ENCODE measurements around the gene OR2F1. TPM values are rescaled to one million over a fixed set of nuclear protein-coding genes. Genes with fewer than 3 reads are reported as not detected.

Gene OR2F1
- total RNA-seq, 1 donor from 2014 or later = not detected

GRCh38 chr7:143979998-143980397, 25.4 kb downstream of the OR2F1 start:
- Mint-ChIP-seq H3K9me3 (ENCODE audit: low read depth) (peaks cover 5% of the 10 kb centered on the region), H3K36me3 (ENCODE audit: low read depth) (no peaks in the 10 kb centered on the region), H3K27me3 (ENCODE audit: low read depth) (no peaks in the 10 kb centered on the region), H3K4me1 (ENCODE audit: low read depth) (peaks cover 32% of the 10 kb centered on the region), H3K27ac (ENCODE audit: unreplicated experiment) (peak overlapping the region; percentile 19), H3K4me3 (ENCODE audit: unreplicated experiment) (no peak overlapping the region)
- no peak for DNase-seq (ENCODE audit: low spot score)
- TF ChIP-seq, protein P1, sequence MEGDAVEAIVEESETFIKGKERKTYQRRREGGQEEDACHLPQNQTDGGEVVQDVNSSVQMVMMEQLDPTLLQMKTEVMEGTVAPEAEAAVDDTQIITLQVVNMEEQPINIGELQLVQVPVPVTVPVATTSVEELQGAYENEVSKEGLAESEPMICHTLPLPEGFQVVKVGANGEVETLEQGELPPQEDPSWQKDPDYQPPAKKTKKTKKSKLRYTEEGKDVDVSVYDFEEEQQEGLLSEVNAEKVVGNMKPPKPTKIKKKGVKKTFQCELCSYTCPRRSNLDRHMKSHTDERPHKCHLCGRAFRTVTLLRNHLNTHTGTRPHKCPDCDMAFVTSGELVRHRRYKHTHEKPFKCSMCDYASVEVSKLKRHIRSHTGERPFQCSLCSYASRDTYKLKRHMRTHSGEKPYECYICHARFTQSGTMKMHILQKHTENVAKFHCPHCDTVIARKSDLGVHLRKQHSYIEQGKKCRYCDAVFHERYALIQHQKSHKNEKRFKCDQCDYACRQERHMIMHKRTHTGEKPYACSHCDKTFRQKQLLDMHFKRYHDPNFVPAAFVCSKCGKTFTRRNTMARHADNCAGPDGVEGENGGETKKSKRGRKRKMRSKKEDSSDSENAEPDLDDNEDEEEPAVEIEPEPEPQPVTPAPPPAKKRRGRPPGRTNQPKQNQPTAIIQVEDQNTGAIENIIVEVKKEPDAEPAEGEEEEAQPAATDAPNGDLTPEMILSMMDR (IDR thresholded peaks at IDR 0.05) = no peak

- TF ChIP-seq, protein P1 (IDR thresholded peaks at IDR 0.05) = no peak
- H3K4me3 Mint-ChIP-seq (ENCODE audit: unreplicated experiment) = no peak overlapping the region
- peaks cover 32% of the 10 kb centered on the region for H3K4me1 Mint-ChIP-seq (ENCODE audit: low read depth)
Measured at GRCh38 chr7:143980746-143981510, 26.3 kb downstream of the OR2F1 start.

DNA sequence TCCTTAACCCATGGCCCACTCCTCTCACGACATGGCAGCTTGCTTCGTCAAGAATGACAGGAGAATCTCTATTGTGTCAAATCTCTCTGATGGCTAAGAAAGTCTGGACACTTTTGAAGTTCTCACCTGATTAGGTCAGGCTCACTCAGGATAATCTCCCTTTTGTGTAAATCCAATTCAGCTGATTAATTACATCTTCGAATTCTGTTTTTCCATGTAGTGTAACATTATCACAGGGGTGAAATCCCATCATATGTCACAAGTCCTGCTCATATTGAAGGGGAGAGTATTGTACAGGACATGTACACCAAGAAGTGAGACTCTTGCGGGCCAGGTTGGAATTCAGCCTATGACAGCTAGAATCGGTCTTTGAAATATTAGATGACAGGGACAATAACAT, 29.3 kb downstream of the OR2F1 start:
- Mint-ChIP-seq H3K27me3 (ENCODE audit: low read depth) (no peaks in the 10 kb centered on the region), H3K36me3 (ENCODE audit: low read depth) (no peaks in the 10 kb centered on the region), H3K4me1 (ENCODE audit: low read depth) (peaks cover 42% of the 10 kb centered on the region), H3K9me3 (ENCODE audit: low read depth) (peaks cover 2% of the 10 kb centered on the region), H3K4me3 (ENCODE audit: unreplicated experiment) (no peak overlapping the region), H3K27ac (ENCODE audit: unreplicated experiment) (no peak overlapping the region)
- no peak for DNase-seq (ENCODE audit: low spot score)
- TF ChIP-seq, protein P1 (IDR thresholded peaks at IDR 0.05) = no peak

More at GRCh38 chr7:143980746-143981510, 26.3 kb downstream of the OR2F1 start:
- no peak for DNase-seq (ENCODE audit: low spot score)
- H3K9me3 Mint-ChIP-seq (ENCODE audit: low read depth) = peaks cover 5% of the 10 kb centered on the region
- H3K36me3 Mint-ChIP-seq (ENCODE audit: low read depth) = no peaks in the 10 kb centered on the region
- H3K27ac Mint-ChIP-seq (ENCODE audit: unreplicated experiment) = no peak overlapping the region
- no peaks in the 10 kb centered on the region for H3K27me3 Mint-ChIP-seq (ENCODE audit: low read depth)

DNA sequence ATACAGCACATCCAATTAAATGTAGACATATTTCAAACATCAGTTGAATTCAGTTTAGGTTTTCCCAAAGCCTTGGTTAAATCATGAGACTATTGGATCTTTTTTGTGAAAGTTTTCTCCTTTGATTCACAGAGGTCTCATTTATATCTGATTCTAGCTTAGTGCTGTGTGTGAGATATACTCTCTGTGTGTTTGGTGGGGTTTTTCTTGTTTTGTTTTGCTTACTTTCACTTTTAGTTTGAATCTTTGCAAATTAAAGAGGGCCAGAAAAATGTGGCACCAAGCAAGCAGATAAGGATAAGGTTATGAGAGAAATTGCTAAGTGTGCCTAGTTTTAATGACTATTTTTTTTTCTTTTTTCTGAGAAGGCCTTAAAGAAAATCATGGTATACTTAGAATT, 32.9 kb downstream of the OR2F1 start:
- Mint-ChIP-seq H3K36me3 (ENCODE audit: low read depth) (no peaks in the 10 kb centered on the region), H3K27me3 (ENCODE audit: low read depth) (no peaks in the 10 kb centered on the region), H3K9me3 (ENCODE audit: low read depth) (peaks cover 7% of the 10 kb centered on the region), H3K4me3 (ENCODE audit: unreplicated experiment) (no peak overlapping the region), H3K4me1 (ENCODE audit: low read depth) (peaks cover 35% of the 10 kb centered on the region), H3K27ac (ENCODE audit: unreplicated experiment) (no peak overlapping the region)
- TF ChIP-seq, protein P1 (IDR thresholded peaks at IDR 0.05) = no peak
- DNase-seq (ENCODE audit: low spot score) = no peak

DNA sequence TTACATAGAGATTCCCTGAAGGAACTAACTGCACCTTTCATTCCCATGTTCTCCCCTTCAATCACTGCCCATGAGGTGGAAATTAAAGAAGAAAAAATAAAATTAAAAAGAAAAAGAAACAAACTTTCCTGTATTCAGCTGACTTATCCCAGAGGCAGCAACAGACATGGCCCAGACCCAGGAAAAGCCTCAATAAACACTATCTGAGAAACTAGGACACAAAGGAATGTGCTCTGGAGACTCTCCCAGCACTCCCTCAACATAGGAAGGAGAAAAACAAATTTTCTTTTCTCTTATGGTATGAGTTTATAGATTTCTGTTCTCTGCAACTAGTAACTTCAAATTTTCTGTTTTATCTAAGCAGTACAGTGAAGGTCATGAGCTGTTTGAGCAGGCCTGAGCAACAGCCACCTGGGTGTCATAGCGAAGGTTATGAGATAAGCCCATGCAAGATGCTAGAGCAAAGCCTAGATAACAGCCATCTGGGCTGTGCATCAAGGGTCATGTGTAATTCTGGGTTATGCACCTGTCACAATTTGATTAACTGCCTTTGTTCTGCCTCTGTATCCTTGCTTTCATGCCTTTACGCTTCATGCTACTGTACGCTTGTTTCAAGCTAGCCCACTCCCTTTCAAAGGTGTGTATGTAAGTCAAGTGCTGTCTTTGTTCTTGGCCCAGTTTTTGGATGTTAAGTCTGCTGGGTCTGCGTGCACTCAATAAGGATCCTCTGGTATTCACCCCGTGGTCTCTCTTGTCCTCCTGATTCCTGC, 34.5 kb downstream of the OR2F1 start:
- no peaks in the 10 kb centered on the region for H3K36me3 Mint-ChIP-seq (ENCODE audit: low read depth)
- H3K4me1 Mint-ChIP-seq (ENCODE audit: low read depth) = peaks cover 39% of the 10 kb centered on the region
- no peak overlapping the region for H3K4me3 Mint-ChIP-seq (ENCODE audit: unreplicated experiment)
- peak overlapping the region; percentile 86 for H3K27ac Mint-ChIP-seq (ENCODE audit: unreplicated experiment)
- DNase-seq (ENCODE audit: low spot score) = no peak
- H3K9me3 Mint-ChIP-seq (ENCODE audit: low read depth) = peaks cover 7% of the 10 kb centered on the region
- TF ChIP-seq, protein P1 (IDR thresholded peaks at IDR 0.05) = no peak
- H3K27me3 Mint-ChIP-seq (ENCODE audit: low read depth) = no peaks in the 10 kb centered on the region

Data from chondrocyte (in vitro differentiated cells).